Measurements from ENCODE around the gene SF3B1.

DNA sequence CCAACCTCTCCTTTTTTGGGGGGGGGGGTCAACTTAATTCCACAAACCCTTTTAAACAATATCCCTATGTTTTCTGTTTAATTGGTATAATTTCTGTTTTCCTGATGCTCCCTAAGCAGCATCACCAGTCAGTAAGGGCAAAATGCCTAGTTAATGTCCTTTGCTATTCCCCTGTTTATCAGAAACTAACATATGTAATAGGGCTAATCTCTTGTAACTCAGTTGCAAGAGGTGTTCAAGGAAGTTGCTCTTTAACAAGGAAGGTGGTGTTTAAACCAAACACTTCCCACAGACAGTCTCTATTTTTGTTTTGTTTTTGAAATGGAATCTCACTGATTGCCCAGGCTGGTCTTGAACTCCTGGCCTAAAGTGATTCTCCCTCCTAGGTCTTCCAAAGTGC is 12.0 kb upstream of the SF3B1 start:
- TF ChIP-seq, protein P1, sequence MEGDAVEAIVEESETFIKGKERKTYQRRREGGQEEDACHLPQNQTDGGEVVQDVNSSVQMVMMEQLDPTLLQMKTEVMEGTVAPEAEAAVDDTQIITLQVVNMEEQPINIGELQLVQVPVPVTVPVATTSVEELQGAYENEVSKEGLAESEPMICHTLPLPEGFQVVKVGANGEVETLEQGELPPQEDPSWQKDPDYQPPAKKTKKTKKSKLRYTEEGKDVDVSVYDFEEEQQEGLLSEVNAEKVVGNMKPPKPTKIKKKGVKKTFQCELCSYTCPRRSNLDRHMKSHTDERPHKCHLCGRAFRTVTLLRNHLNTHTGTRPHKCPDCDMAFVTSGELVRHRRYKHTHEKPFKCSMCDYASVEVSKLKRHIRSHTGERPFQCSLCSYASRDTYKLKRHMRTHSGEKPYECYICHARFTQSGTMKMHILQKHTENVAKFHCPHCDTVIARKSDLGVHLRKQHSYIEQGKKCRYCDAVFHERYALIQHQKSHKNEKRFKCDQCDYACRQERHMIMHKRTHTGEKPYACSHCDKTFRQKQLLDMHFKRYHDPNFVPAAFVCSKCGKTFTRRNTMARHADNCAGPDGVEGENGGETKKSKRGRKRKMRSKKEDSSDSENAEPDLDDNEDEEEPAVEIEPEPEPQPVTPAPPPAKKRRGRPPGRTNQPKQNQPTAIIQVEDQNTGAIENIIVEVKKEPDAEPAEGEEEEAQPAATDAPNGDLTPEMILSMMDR (IDR thresholded peaks at IDR 0.05), result no peak
- no peak for TF ChIP-seq POLR2A (IDR thresholded peaks at IDR 0.05)

Data from vagina (tissue), 2 donors.